Left renal cortex interstitium (tissue), 4 donors: ENCODE measurements around the gene CFAP97. TPM values are rescaled to one million over a fixed set of nuclear protein-coding genes. Genes with fewer than 3 reads are reported as not detected.
"Not testable (repeated sequence)": the region's sequence is repeated elsewhere in the genome, so short reads cannot be mapped to it uniquely, and the experiment has no call there.

Experiments used
- DNase-seq, 4 donors: peaks; one replicate each; pipeline ENCODE4 v3.0.0-alpha.2; 2013; ENCODE audit warnings: low read depth in 4 of 4, low spot score in 2 of 4, missing footprints in 1 of 4
- polyA plus RNA-seq, 4 donors: library from polyadenylated mRNA; unstranded; fragments of 120-200 nt; gene quantifications; one replicate each; pipeline ENCODE4 v1.2.1, GENCODE V29; 2013; ENCODE audit not compliant: insufficient read length in 4 of 4

Gene CFAP97
- polyA plus RNA-seq: 10 to 100 TPM; 42.1 to 53.6 (median 45.5) TPM

DNA sequence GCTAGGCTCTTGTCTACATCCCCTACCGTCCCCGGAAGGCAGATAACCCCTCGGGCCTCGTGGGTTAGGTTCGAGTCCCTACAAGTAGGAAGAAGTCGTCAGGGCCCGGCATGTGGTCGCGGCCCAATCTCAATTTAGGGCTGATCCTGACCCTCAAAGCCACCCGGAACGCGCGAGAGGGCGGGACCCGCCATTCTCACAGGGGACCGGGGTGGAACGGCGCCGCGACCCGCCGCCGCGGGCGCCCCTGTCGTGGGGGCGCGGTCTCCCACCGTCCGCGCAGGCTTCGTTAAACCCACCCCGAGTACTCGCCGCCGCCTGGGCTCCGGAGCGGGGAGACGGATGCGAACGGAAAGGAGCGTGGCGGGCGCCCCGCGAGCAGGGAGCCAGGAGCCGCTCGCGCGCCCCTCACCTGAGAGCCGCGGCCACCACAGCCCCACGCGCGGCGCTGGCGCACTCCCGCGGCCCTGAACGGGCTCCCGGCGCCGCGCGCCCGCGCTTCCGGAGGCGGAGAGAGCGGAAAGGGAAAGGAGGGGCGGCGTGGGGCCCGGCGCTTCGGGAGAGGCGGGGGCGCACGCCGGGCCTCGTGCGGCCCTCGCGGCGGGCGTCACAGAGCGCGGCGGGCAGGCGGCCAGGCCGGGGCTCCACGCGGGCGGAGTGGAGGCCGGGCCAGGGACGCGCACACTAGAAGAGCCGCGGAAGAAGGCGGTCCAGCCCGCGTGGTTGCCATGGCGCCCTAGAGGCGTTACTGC, at the start of gene CFAP97:
Gene CFAP97 (minus strand): TSS at position 515 of the 752 bp plus-strand sequence. CDS start 12,804 bp downstream, outside the sequence.
- DNase-seq: peak in 1 of 4 donors; percentile 74

DNA sequence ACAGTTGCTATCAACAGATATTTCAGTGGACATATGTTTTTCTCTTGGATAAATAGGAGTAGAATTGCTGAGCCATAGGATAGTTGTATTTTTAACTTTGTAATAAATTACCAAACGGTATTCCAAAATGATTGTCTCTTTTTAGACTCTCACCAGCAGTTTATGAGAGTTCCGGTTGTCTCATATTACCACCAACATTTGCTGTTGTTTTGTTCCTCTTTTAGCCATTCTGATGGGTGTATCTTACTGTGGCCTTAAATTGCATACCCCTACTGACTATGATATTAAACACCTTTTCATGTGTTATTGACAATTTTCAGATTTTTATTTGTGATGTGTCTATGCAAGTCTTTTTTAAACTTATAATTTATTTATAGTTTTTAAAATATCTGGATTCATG, 45.3 kb upstream of the CFAP97 start:
- no peak for DNase-seq

DNA sequence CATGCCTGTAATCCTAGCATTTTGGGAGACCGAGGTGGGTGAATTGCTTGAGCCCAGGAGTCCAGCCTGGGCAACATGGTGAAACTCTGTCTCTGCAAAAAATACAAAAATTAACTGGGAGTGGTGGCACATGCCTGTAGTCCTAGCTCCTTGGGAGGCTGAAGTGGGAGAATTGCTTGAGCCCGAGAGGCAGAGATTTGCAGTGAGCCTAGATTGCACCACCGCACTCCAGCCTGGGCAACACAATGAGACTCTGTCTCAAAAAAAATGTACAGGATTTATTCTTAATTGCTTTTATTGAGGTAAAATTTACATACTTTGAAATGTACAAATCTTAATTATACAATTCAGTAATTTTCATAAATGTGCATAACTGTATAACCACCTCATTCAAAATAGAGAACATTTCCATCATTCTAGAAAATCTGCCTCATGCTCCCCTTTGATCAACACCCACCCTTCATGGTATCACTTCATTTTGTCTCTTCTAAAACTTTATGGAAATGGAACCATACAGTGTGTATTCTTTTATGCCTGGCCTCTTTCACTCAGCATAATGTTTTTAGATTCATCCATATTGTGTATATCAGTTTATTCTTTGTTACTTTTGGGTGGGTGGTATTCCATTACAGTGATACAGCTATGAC, 44.7 kb upstream of the CFAP97 start:
- DNase-seq: no peak

DNA sequence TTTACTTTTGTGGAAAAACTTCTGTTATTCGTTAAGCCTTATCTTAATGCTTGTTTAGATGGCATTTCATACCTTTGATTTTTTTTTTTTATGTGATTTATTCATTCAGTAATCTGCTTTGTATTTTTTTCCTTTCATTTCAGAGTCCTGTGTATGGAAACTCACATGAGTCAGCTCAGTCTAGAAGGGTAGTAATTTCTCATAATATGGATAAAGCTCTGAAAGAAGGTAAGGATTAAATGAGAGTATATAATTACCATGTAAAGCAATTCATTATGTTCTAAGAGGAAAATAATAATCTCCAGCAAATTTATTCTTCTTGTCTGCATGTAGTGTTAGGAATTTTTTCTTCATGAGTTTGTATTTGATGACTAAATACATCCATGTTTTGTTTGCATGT, 43.4 kb upstream of the CFAP97 start:
- no peak for DNase-seq

DNA sequence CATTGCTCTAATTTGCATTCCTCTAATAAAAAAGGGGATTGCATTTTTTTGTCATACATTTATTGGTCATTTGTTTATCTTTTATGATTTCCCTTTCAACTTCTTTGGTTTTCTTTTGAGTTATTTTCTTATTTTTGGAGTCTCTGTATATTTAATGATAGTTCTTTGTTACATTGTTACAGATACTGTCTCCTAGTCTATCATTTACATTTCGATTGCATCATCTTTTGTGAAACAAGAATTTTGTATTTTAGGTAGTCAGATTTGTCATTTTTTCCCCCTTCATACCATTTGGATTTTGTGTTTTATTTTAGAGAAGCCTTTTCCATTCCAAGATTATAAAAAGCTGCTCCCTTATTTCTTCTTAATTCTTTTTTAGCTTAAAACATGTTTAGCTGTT, 42.7 kb upstream of the CFAP97 start:
- DNase-seq: no peak

DNA sequence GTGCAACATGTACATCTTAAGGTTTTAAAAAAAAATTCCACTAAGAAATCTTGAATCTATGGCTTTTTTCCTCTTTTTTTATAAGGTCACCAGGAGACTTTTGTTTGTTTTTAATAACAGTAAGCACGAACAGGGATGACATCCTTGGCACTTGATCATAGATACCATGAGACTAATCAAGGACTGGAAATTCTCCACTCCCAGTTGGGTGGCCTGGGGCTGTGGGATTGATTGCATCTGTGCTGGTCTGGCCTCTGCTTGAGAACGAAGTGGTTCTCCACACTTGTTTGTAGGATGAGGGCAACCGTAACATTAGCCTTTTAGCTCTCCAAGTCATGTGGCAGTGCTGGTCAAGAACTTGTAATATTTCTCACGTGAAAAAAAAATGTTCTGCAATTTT, 41.0 kb upstream of the CFAP97 start:
- no peak for DNase-seq

DNA sequence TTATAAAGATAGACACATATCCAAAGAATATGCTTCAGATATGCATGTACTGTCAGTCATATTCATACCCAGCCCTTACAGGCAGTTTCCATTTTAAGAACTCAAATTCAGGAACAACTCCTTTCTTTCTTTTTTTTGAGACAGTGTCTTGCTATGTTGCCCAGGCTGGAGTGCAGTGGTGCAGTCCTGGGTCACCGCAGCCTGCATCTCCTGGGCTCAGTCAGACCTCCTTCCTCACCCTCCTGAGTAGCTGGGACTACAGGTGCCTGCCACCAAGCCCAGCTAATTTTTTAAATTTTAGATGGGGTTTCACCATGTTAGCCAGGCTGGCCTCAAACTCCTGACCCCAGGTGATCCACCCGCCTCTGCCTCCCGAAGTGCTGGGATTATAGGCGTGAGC, 40.1 kb upstream of the CFAP97 start:
- no peak for DNase-seq

DNA sequence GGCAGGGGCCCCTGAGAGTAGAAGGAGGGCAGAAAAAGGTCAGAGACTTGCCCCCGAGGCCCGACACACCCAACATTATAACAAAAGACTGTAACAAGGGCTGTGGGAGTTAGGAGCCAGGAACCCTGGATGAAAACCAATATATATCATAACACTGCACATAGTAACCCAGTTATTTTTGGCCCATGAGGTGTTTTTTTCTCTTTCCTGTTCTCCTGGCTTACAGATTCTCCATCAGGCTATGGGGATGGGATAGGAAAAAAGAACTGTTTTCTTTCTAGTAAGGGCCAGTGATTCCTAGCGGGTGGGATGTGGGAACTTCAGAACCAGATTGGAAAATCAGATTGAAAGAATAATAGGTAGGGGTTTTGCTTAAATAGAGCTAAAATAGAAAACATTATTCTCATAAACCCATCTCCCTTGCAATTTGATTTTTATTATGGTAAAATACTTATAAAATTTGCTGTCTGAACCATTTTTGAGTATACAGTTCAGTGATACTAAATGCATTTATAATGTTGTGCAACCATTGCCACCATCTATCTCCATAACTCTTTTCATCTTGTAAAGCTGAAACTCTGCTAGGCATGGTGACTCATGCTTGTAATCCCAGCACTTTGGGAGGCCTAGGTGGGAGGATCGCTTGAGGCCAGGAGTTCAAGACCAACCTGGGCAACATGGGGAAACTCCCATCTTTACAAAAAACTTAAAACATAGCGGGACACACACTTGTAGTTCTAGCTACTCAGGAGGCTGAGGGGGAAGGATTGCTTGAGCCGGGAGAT, 39.1 kb upstream of the CFAP97 start:
- DNase-seq: no peak

DNA sequence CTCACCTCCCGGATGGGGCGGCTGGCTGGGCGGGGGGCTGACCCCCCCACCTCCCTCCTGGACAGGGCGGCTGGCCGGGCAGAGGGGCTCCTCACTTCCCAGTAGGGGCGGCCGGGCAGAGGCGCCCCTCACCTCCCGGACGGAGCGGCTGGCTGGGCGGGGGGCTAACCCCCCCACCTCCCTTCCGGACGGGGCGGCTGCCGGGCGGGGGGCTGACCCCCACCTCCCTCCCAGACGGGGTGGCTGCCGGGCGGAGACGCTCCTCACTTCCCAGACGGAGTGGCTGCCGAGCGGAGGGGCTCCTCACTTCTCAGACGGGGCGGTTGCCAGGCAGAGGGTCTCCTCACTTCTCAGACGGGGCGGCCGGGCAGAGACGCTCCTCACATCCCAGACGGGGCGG, 36.7 kb upstream of the CFAP97 start:
- DNase-seq: not testable (repeated sequence)

DNA sequence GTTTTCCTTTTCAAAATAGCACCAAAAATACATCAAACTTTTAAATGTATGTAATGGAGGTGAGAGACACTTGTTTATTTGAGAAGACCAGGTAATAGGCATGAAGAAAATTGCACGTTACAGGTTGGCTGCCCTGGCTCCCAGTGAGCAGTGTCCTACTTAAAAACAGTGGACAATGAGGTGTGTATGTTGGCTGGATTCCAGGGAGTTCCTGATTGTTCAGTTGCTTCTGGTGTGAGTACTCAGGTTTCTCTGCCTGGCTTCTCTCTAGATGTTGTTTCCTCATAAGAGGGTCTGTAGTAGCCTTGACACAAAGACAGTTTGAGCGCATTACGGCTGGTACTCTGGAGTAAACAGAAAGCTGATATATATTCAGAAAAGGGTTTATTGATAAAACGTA, 35.0 kb upstream of the CFAP97 start:
- no peak for DNase-seq

DNA sequence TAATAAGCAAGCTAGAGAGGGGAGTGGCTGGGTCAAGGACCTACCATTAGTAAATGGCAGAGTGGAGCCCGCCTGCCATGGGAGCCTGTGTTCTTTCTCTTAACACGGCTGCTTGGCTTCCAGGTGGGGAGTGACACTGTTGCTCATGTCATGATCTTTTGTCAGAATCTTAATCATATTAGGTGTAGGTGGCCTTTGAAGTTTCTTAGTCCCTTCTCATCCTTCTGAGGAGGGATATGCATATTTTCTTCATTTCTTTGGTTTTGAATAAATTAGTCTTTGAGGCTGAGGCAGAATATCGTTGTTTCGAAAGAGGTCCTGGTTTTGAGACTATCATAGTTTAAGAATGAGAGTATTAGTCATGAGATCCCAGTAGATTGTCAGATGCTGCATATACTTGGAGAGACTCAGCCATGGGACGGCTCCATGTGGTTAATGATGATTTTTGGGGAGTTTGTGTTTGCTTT, 34.4 kb upstream of the CFAP97 start:
- no peak for DNase-seq

DNA sequence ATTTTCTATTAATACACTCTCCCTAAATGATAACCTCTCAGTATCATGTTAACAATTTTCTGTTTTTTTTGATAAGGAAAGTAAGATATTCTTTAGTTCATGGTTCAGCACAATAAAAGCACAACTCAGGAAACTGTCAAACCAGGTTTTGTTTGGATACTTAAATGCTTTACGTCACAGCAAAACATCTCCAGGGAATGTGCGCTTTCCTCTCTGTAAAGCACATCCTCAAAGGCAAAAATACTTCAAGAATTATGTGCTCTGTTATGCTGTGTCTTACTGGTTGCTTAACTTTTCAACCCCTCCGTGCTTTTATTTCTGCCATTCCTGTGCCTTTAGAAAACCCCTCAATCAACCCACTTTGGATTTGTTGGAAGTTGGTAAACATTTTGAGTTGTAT, 33.4 kb upstream of the CFAP97 start:
- no peak for DNase-seq

DNA sequence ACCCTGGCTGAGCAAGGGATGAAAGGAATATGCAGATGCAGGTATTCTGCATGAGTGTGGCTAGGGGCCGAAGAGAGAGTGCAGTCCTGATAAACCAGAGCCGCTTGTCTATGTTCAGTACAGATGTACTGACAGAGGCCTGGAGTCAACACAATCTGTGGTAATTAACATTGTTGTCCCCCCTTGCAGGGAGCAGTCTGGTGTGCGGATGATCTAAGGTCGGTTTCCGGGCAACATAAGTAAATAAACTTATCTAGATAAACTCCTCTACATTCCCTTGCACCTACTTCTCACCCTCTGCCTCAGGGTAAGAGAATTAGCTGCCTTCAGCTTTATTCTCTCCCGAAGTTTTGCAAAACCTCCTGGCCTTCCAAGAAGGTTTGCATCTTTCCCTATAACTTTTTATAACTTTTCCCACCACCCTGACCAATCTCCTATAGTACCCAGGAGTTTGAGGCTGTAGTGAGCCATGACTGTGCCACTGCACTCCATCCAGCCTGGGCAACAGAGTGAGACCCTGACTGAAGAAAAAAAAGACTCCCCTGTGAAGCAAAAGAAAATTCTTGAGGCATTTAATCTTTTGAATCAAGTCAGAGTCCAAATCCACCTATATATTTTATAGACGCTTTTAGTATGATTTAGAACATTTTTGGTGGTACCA, 32.2 kb upstream of the CFAP97 start:
- DNase-seq: no peak

DNA sequence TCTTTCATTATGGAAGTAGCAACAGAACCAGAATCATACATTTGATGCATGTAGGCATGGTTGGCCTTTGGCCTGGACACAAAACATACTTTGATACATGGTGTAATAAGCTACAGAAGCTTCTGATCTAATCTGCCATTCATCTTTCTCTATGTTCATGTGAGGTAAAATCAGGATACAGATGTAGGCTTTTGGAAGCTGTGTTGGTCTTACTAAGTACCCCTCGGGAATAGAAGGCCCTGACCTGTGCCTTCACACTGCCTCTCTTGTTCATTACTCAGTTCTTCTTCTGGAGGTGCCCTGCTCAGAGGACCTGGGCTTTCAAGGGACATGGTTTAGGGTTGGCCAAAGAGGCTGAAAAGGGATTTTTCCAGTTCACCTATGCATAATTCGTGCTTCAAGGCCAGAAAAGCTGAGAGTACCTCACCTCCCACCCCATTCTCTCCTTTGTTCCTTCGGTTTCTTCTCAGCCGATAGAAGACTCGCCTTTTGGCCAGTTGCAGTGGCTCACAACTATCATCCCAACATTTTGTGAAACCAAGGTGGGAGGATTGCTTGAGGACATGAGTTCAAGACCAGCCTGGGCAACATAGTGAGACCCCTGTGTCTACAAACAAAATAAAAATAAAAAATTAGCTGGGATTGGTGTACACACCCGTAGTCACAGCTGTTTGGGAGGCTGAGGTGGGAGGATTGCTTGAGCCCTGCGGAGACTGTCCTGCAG, 31.5 kb upstream of the CFAP97 start:
- no peak for DNase-seq

DNA sequence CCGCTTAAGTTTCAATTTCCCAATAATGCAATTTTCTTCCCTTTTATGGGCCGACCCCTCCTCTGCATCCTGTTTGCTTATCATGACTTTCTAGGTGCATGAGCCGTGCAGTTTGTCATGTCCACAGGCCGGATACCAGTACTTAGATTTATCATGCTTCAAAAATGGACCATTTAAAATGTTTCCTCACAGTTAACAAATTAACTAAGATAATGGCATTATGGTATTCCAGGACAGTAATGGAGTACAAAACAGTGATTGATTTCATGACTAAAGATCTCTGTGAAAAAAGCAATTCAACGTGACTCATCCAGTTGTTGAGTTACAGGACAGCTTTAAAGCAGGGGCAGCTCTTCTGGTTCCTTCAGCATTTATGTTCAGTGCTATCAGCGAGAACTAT, 28.6 kb upstream of the CFAP97 start:
- no peak for DNase-seq

DNA sequence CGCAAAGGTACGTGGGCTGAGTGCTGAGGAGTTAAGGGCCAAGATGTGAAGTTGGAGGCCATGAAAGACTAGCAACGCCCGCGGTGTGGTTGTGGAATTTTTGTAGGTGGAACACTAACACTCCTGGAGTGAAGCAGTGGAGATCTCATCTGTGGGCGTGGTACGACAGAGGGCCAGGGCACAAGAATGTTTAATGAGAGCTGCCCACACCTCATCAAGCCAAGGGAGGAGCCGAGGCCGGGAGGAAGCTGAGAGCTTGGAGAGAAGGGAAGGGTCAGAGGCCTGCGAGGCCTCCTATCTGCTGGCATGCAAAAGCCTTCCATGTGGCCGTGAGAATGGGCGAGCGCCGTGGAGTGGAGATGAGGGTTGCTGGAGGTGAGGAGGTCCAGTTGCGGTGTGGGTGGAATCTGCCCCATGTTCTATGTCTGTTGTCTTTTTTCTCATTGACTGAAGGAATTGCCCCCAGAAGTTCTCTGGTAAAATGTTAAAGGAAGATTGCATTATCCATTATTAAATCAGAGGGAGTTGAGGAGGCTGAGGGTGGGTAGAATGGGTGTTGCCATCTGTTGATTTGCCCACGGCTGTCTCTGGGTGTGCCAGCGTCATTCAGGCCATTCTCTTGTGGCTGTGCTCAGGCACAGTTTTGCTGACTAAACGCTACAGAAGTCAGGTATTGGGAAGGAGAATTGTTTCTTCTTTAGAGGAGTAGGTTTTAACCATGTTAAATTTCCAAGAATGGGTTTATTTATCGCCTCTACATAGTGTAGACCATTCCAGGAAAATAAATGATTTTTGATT, 25.4 kb upstream of the CFAP97 start:
- no peak for DNase-seq

DNA sequence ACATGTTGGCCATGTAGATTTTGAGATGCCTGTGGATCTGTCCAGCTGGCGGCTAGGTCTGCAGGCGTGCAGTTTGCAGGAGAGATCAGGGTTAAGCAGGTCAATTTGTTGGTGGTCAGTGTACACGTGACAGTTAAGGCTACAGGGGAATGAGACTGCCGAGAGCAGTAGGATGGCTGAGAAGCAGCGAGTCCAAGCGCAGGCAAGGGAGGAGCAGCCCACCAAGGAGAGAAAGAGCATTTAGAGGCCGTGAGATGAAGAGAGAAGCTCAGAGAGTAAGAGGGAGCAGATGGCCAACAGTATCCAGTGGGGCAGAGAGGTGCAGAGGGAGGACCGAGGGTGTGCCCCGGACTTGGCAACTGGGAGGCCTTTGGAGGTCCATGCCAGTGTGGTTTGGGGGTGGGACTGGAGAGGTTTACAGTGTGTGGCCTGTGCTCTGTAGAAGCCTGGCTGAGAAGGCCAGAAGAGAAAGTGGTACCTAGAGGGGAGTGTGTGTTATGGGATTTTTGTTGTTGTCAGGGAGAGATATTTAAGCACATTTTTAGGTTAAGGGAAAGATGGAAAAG, 24.0 kb upstream of the CFAP97 start:
- DNase-seq: no peak

DNA sequence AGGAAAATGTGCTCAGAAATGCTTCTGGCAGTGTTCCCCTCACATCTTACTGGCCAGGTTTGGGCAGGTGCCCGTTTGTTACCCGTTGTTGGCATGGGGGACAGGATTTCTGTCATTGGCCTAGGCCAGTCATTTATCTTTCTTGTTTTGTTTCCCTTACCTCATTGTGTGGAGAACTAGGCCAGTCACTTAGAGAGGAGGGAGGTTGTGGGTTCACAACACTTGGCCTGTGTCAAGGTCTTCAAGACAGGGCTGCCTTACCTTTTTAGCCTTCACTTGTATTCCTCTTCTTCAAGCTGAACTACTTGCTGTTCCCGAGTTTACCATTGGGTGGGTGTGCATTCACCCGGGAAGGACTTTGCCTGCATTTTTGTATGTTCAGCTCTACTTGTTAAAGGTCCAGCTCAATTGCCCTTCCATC, 23.3 kb upstream of the CFAP97 start:
- no peak for DNase-seq

DNA sequence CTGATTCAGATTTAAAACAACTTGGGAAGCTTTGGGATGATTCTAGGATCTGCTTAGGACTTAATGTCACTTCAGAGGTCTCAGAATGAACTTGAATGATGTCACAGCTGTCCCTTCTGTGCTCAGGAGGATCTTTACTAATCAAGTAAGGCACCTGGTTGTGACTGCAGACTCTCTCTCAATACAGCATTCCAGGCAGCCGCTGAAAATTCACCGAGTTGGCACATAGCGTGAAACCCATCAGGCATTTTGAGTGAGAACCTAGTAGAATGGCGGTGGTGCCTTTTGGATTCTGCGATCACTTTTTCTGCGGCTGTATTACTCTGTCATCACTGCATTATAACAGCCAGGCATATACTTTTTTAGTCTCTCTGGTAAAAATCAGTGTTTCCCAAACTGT, 22.1 kb upstream of the CFAP97 start:
- no peak for DNase-seq
